HEK293 (cell line): ENCODE data around the gene BMF.

Experiments used
- CTCF ChIA-PET: fragments of 350-600 bp; formaldehyde crosslinking; extraction: SDS; loops from one replicate; lab custom pipeline; 2021; ENCODE audit warnings: antibody characterized with exemption; lab: Yijun Ruan, JAX
- POLR2A ChIA-PET: fragments of 300-600 bp; formaldehyde crosslinking; extraction: SDS; loops from one replicate; lab custom pipeline; 2020; ENCODE audit warnings: antibody characterized with exemption, inconsistent platforms; lab: Yijun Ruan, JAX
- H3K27ac ChIP-seq: fragments of 200-500 bp; sonication (Bioruptor generic); 2 replicates; pipeline ENCODE4 v1.5.1; 2014; ENCODE audit warnings: low read depth, low read length, control low read depth, inconsistent platforms; ENCODE audit errors: extremely low read depth
- H3K36me3 ChIP-seq, 2 experiments: fragments of 200-500 bp in 1 of 2; sonication (Bioruptor generic) in 1 of 2; 1 replicate in 1 of 2; 2 replicates in 1 of 2; pipeline ENCODE4 v1.5.1; 2014 to 2017; ENCODE audit warnings: inconsistent platforms in 2 of 2, low read length in 2 of 2; ENCODE audit not compliant: control insufficient read depth in 2 of 2, insufficient read depth in 1 of 2
- H3K4me1 ChIP-seq: fragments of 200-500 bp; sonication (Bioruptor generic); 2 replicates; pipeline ENCODE4 v1.5.1; 2014; ENCODE audit warnings: mild to moderate bottlenecking, low read length, inconsistent platforms; ENCODE audit not compliant: control insufficient read depth, insufficient read depth
- H3K4me3 ChIP-seq: 2 replicates; pipeline ENCODE4 v1.5.1; 2011; ENCODE audit warnings: low read depth, mild to moderate bottlenecking, control low read depth, low read length, moderate library complexity
- H3K9me3 ChIP-seq: fragments of 200-500 bp; sonication (Bioruptor generic); 2 replicates; pipeline ENCODE4 v1.5.1; 2014; ENCODE audit warnings: low read depth, low read length, inconsistent platforms; ENCODE audit not compliant: control insufficient read depth, insufficient read depth
- GLI2 ChIP-seq: fragments of 450-650 bp; formaldehyde crosslinking; IDR thresholded peaks from 2 replicates; pipeline ENCODE4; 2017; ENCODE audit warnings: missing biosample characterization, missing genetic modification characterization, low read depth, borderline replicate concordance
- KLF10 ChIP-seq: fragments of 450-650 bp; IDR thresholded peaks from 2 replicates; pipeline ENCODE4 v1.5.1; 2018; ENCODE audit warnings: missing biosample characterization, mild to moderate bottlenecking, missing genetic modification characterization
- KLF7 ChIP-seq: fragments of 450-650 bp; formaldehyde crosslinking; IDR thresholded peaks from 2 replicates; pipeline ENCODE4 v1.5.1; 2016; ENCODE audit warnings: missing biosample characterization, missing genetic modification characterization, borderline replicate concordance
- PRDM1 ChIP-seq: fragments of 450-650 bp; formaldehyde crosslinking; IDR thresholded peaks from 2 replicates; pipeline ENCODE4; 2016; ENCODE audit warnings: missing biosample characterization, missing genetic modification characterization
- SALL2 ChIP-seq: fragments of 450-650 bp; formaldehyde crosslinking; IDR thresholded peaks from 2 replicates; pipeline ENCODE4 v1.5.0; 2017; ENCODE audit warnings: missing biosample characterization, mild to moderate bottlenecking, missing genetic modification characterization, borderline replicate concordance
- SCRT2 ChIP-seq: fragments of 450-650 bp; formaldehyde crosslinking; IDR thresholded peaks from 2 replicates; pipeline ENCODE4 v1.5.1; 2016; ENCODE audit warnings: missing biosample characterization, missing genetic modification characterization
- WT1 ChIP-seq: fragments of 450-650 bp; formaldehyde crosslinking; IDR thresholded peaks from 2 replicates; pipeline ENCODE4 v1.5.1; 2016; ENCODE audit warnings: missing biosample characterization, missing genetic modification characterization
- YY2 ChIP-seq: fragments of 450-650 bp; formaldehyde crosslinking; IDR thresholded peaks from 2 replicates; pipeline ENCODE4 v1.5.1; 2016; ENCODE audit warnings: missing biosample characterization, missing genetic modification characterization
- ZBTB1 ChIP-seq: fragments of 450-650 bp; formaldehyde crosslinking; IDR thresholded peaks from 2 replicates; pipeline ENCODE4 v1.5.1; 2016; ENCODE audit warnings: missing biosample characterization, missing genetic modification characterization
- ZBTB20 ChIP-seq: fragments of 450-650 bp; formaldehyde crosslinking; IDR thresholded peaks from 2 replicates; pipeline ENCODE4 v1.5.1; 2016; ENCODE audit warnings: missing biosample characterization, missing genetic modification characterization
- ZBTB48 ChIP-seq: fragments of 450-650 bp; formaldehyde crosslinking; IDR thresholded peaks from 2 replicates; pipeline ENCODE4 v1.5.1; 2016; ENCODE audit warnings: missing biosample characterization, missing genetic modification characterization
- ZNF10 ChIP-seq: fragments of 450-650 bp; formaldehyde crosslinking; IDR thresholded peaks from 2 replicates; pipeline ENCODE4 v1.5.1; 2017; ENCODE audit warnings: missing biosample characterization, missing genetic modification characterization
- ZNF184 ChIP-seq: fragments of 450-650 bp; IDR thresholded peaks from 2 replicates; pipeline ENCODE4 v1.5.1; 2018; ENCODE audit warnings: missing biosample characterization, mild to moderate bottlenecking, missing genetic modification characterization
- ZNF211 ChIP-seq: fragments of 450-650 bp; formaldehyde crosslinking; IDR thresholded peaks from 2 replicates; pipeline ENCODE4 v1.5.1; 2016; ENCODE audit warnings: low read depth, missing biosample characterization, missing genetic modification characterization
- ZNF24 ChIP-seq: fragments of 450-650 bp; formaldehyde crosslinking; IDR thresholded peaks from 2 replicates; pipeline ENCODE4 v1.5.1; 2016; ENCODE audit warnings: missing biosample characterization, missing genetic modification characterization
- ZNF335 ChIP-seq: fragments of 450-650 bp; formaldehyde crosslinking; conservative IDR thresholded peaks from 2 replicates; pipeline ENCODE4 v1.5.1; 2016; ENCODE audit warnings: missing biosample characterization, missing genetic modification characterization
- ZNF391 ChIP-seq: fragments of 450-650 bp; formaldehyde crosslinking; IDR thresholded peaks from 2 replicates; pipeline ENCODE4 v1.5.1; 2016; ENCODE audit warnings: low read depth, missing biosample characterization, missing genetic modification characterization, borderline replicate concordance
- ZNF394 ChIP-seq: fragments of 450-650 bp; formaldehyde crosslinking; IDR thresholded peaks from 2 replicates; pipeline ENCODE4 v1.5.1; 2016; ENCODE audit warnings: missing biosample characterization, missing genetic modification characterization, mild to moderate bottlenecking, moderate library complexity, borderline replicate concordance
- ZNF433 ChIP-seq: fragments of 450-650 bp; formaldehyde crosslinking; IDR thresholded peaks from 2 replicates; pipeline ENCODE4 v1.5.1; 2016; ENCODE audit warnings: missing biosample characterization, missing genetic modification characterization, low read depth
- ZNF544 ChIP-seq: fragments of 450-650 bp; formaldehyde crosslinking; IDR thresholded peaks from 2 replicates; pipeline ENCODE4 v1.5.0; 2017; ENCODE audit warnings: missing biosample characterization, missing genetic modification characterization
- ZNF548 ChIP-seq: fragments of 450-650 bp; formaldehyde crosslinking; IDR thresholded peaks from 2 replicates; pipeline ENCODE4 v1.5.1; 2016; ENCODE audit warnings: missing biosample characterization, missing genetic modification characterization
- ZNF623 ChIP-seq: fragments of 450-650 bp; formaldehyde crosslinking; IDR thresholded peaks from 2 replicates; pipeline ENCODE4 v1.5.1; 2016; ENCODE audit warnings: missing biosample characterization, missing genetic modification characterization
- ZNF660 ChIP-seq: fragments of 450-650 bp; IDR thresholded peaks from 2 replicates; pipeline ENCODE4 v1.5.1; 2018; ENCODE audit warnings: missing biosample characterization, mild to moderate bottlenecking, missing genetic modification characterization
- ZNF76 ChIP-seq: fragments of 450-650 bp; formaldehyde crosslinking; IDR thresholded peaks from 2 replicates; pipeline ENCODE4; 2016; ENCODE audit warnings: low read depth, missing biosample characterization, missing genetic modification characterization, borderline replicate concordance
- ZNF777 ChIP-seq: fragments of 450-650 bp; formaldehyde crosslinking; IDR thresholded peaks from 2 replicates; pipeline ENCODE4 v1.5.1; 2017; ENCODE audit warnings: missing biosample characterization, missing genetic modification characterization, borderline replicate concordance
- ZNF791 ChIP-seq: fragments of 450-650 bp; formaldehyde crosslinking; IDR thresholded peaks from 2 replicates; pipeline ENCODE4 v1.5.1; 2016; ENCODE audit warnings: missing biosample characterization, missing genetic modification characterization
- ZSCAN30 ChIP-seq: fragments of 450-650 bp; IDR thresholded peaks from 2 replicates; pipeline ENCODE4 v1.5.1; 2018; ENCODE audit warnings: missing biosample characterization, mild to moderate bottlenecking, missing genetic modification characterization, moderate library complexity
- TF ChIP-seq, protein P1 (sequence below): fragments of 450-650 bp; formaldehyde crosslinking; IDR thresholded peaks from 2 replicates; pipeline ENCODE4 v1.5.1; 2016; ENCODE audit warnings: missing biosample characterization, missing genetic modification characterization
- TF ChIP-seq, protein P2 (sequence below): fragments of 450-650 bp; formaldehyde crosslinking; IDR thresholded peaks from 2 replicates; pipeline ENCODE4 v1.5.1; 2016; ENCODE audit warnings: missing biosample characterization, missing genetic modification characterization

BMF gene

DNA sequence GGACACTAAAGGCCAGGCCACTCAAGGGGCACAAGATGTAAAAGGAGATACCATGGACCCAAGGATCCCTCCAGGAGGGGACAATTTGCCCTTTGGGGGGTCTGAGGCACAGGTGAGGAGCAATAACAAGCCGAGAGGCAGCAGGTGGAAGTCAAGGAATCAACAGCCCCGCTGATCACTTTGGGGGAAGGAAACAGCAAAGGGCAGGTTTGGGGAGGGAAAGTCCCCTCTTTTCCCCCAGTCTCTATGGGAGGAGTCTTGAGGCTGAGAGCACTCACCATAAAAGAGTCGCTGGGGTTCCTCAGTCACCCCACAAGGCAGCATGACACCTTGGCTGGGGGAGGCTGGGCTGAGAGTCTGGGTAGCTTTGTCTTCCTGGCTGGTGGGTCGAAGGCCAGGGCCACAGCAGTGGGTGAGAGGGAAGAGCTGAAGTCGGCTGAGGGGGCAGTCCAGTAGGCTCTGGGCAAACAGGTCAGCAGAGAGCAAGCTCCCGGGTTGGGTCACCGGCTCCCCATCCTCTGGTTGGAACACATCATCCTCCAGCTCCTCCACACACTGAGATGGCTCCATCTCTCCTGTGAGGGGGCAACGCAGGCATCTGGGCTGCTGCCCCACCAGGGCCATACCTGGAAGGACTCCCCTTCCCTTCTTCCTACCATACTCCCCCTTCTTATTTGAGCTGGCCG is 3.0 kb downstream of the BMF start:
- H3K4me3 ChIP-seq: no peak overlapping the region
- H3K4me1 ChIP-seq: peaks cover 47% of the 10 kb centered on the region
- ChIA-PET POLR2A (interaction anchor here (0.6 to 4.3 kb wide), 14 partner anchors 8 to 166 kb away, joined by 3 to 52 read pairs (median 6); partner anchors contain the start of gene BUB1B), CTCF (interaction anchor here (0.6 to 6.2 kb wide), 23 partner anchors 9 to 1845 kb away, joined by 3 to 56 read pairs (median 5); no protein-coding TSS in a partner anchor)
- peaks cover 0 to 15% of the 10 kb centered on the region in 2 experiments; a peak in 1 of 3 replicates for H3K36me3 ChIP-seq
- no peaks in the 10 kb centered on the region for H3K9me3 ChIP-seq
- H3K27ac ChIP-seq: peak overlapping the region; percentile 85
- TF ChIP-seq ZSCAN30 (tag by site-specific recombination) (no peak), SCRT2 (tag by site-specific recombination) (0 out of 2 replicates have a peak, but pooled peaks have one; percentile 28)
- TF ChIP-seq, protein P1, sequence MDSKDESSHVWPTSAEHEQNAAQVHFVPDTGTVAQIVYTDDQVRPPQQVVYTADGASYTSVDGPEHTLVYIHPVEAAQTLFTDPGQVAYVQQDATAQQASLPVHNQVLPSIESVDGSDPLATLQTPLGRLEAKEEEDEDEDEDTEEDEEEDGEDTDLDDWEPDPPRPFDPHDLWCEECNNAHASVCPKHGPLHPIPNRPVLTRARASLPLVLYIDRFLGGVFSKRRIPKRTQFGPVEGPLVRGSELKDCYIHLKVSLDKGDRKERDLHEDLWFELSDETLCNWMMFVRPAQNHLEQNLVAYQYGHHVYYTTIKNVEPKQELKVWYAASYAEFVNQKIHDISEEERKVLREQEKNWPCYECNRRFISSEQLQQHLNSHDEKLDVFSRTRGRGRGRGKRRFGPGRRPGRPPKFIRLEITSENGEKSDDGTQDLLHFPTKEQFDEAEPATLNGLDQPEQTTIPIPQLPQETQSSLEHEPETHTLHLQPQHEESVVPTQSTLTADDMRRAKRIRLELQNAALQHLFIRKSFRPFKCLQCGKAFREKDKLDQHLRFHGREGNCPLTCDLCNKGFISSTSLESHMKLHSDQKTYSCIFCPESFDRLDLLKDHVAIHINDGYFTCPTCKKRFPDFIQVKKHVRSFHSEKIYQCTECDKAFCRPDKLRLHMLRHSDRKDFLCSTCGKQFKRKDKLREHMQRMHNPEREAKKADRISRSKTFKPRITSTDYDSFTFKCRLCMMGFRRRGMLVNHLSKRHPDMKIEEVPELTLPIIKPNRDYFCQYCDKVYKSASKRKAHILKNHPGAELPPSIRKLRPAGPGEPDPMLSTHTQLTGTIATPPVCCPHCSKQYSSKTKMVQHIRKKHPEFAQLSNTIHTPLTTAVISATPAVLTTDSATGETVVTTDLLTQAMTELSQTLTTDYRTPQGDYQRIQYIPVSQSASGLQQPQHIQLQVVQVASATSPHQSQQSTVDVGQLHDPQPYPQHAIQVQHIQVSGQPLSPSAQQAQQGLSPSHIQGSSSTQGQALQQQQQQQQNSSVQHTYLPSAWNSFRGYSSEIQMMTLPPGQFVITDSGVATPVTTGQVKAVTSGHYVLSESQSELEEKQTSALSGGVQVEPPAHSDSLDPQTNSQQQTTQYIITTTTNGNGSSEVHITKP: peak; percentile 65; the same call in 1 of the 2 replicates

DNA sequence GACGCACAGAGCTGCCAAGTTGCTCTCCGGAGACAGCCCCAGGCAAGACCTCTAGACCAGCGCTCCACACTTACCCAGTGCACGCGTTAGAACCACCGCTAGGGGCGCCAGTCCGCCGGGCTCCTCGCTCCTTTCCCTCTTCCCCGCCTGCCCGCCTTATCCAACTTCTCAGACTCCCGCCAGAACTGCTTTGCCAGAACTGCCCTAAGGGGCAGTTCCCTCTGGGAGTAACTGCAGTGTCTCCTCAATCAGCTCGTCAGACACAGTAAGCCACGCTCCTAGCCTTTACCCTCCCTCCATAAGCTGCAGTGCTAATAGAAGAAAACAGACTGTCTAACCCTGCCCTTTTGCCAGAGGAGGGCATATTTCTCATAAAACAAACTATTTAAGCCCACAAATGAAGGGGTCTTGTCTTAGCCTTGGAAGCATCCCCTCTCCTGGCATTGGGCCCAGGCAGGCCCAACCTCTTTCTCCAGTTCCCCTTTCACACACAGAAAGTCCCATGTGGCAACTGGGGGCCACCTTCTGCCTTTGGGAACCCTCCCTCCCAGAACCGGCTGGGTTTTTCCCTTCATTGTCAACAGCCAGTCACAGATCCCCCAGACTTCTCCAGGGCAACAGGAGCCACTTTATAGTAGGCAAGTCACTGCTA is 3.7 kb downstream of the BMF start:
- H3K4me1 ChIP-seq: peaks cover 53% of the 10 kb centered on the region
- peaks cover 0 to 21% of the 10 kb centered on the region in 2 experiments; a peak in 1 of 3 replicates for H3K36me3 ChIP-seq
- no peak overlapping the region for H3K4me3 ChIP-seq
- H3K9me3 ChIP-seq: no peaks in the 10 kb centered on the region
- H3K27ac ChIP-seq: peak overlapping the region; percentile 85
- POLR2A ChIA-PET: interaction anchor here (0.9 to 4.3 kb wide), 9 partner anchors 7 to 71 kb away, joined by 3 to 30 read pairs (median 8); no protein-coding TSS in a partner anchor
- CTCF ChIA-PET: interaction anchor here (0.6 to 6.2 kb wide), 30 partner anchors 9 to 1845 kb away, joined by 3 to 56 read pairs (median 4); no protein-coding TSS in a partner anchor
- peak; percentile 31; the same call in 1 of the 2 replicates for TF ChIP-seq ZNF184 (tag by site-specific recombination)
- peak; percentile 69 for TF ChIP-seq ZBTB48 (tag by site-specific recombination)
- no peak for TF ChIP-seq ZNF544
- TF ChIP-seq ZNF433 (tag by site-specific recombination): no peak
- no peak for TF ChIP-seq ZNF76 (tag by site-specific recombination)
- no peak for TF ChIP-seq YY2 (tag by site-specific recombination)
- 0 out of 2 replicates have a peak, but pooled peaks have one; percentile 29 for TF ChIP-seq ZNF391
- no peak for TF ChIP-seq ZNF548
- TF ChIP-seq, protein P2, sequence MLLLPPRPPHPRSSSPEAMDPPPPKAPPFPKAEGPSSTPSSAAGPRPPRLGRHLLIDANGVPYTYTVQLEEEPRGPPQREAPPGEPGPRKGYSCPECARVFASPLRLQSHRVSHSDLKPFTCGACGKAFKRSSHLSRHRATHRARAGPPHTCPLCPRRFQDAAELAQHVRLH (tag by site-specific recombination): no peak
- peak; percentile 41; the same call in 1 of the 2 replicates for TF ChIP-seq PRDM1 (tag by site-specific recombination)
- TF ChIP-seq ZNF623: no peak
- peak; percentile 32; the same call in 1 of the 2 replicates for TF ChIP-seq KLF10
- TF ChIP-seq ZNF211: no peak
- TF ChIP-seq ZBTB20 (tag by site-specific recombination): peak; percentile 27; the same call in 1 of the 2 replicates
- peak; percentile 67 for TF ChIP-seq ZNF335 (tag by site-specific recombination)
- peak; percentile 76; the same call in 1 of the 2 replicates for TF ChIP-seq ZNF24 (tag by site-specific recombination)
- no peak for TF ChIP-seq ZBTB1 (tag by site-specific recombination)
- no peak for TF ChIP-seq ZNF777 (tag by site-specific recombination)
- no peak for TF ChIP-seq ZNF10
- peak; percentile 97 for TF ChIP-seq ZNF394
- no peak for TF ChIP-seq SALL2 (tag by site-specific recombination)
- TF ChIP-seq WT1 (tag by site-specific recombination): peak; percentile 90
- TF ChIP-seq KLF7 (tag by site-specific recombination): no peak
- TF ChIP-seq ZNF660: peak; percentile 86
- no peak for TF ChIP-seq GLI2
- TF ChIP-seq ZNF791 (tag by site-specific recombination): no peak
